Adrenal gland (tissue), 5 donors: Measurements from ENCODE around the gene CXorf58.

Source experiments
- POLR2A ChIP-seq, 2 donors: fragments of 450-650 bp; IDR thresholded peaks; one replicate each; pipeline ENCODE4 v1.6.1; 2017; ENCODE audit warnings: antibody characterized with exemption in 2 of 2, mild to moderate bottlenecking in 2 of 2, moderate library complexity in 1 of 2
- TF ChIP-seq, protein P1 (sequence below), 6 experiments: fragments of 450-650 bp in 4 of 6; fragments of 200-600 bp in 2 of 6; sonication (generic) in 1 of 6; IDR thresholded peaks; 1 replicate in 5 of 6; 2 replicates in 1 of 6; pipeline versions ENCODE4 v1.5.1 to v1.8.0; 2016 to 2021; ENCODE audit warnings: antibody characterized with exemption in 6 of 6, mild to moderate bottlenecking in 2 of 6, moderate library complexity in 1 of 6
- donor health status: DM: no; HTN: no; CAD: no.

DNA sequence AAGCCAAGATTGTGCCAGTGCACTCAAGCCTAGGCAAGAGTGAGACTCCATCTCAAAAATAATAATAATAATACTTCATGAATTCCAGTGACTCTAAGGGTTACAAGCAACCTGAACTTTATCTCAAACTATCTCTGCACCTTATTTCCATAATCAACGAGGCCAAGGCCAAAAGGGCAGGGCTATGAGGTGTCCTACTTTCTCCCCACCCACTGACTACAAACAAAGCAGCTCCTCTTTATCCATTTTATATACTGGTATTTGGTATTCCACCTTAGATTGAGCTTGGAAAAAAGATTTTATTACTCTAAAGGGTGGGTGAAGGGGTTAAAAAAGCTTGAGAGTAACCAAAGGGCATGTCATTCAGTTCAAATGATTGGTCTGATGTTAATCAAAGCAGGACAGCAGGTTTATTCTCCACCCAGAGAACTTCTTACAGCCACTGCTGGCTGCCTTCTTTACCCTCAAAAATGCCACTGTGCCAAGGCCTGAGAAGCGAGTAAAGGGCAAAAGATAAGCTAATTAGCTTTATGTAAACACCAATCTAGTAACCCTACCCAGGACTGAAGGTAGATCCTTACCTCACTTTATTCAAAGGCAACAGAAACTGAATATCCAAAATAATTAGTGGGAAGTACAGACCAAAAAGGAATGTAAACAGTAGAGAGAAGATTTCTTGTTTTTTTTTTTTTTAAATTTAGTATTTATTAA is 28.3 kb upstream of the CXorf58 start:
- TF ChIP-seq, protein P1, sequence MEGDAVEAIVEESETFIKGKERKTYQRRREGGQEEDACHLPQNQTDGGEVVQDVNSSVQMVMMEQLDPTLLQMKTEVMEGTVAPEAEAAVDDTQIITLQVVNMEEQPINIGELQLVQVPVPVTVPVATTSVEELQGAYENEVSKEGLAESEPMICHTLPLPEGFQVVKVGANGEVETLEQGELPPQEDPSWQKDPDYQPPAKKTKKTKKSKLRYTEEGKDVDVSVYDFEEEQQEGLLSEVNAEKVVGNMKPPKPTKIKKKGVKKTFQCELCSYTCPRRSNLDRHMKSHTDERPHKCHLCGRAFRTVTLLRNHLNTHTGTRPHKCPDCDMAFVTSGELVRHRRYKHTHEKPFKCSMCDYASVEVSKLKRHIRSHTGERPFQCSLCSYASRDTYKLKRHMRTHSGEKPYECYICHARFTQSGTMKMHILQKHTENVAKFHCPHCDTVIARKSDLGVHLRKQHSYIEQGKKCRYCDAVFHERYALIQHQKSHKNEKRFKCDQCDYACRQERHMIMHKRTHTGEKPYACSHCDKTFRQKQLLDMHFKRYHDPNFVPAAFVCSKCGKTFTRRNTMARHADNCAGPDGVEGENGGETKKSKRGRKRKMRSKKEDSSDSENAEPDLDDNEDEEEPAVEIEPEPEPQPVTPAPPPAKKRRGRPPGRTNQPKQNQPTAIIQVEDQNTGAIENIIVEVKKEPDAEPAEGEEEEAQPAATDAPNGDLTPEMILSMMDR (IDR thresholded peaks at IDR 0.05): no peak
- TF ChIP-seq POLR2A (IDR thresholded peaks at IDR 0.05): no peak
